HCT116 (cell line): ENCODE data around the gene RBM8A. TPM values are rescaled to one million over a fixed set of nuclear protein-coding genes. Genes with fewer than 3 reads are reported as not detected.

Source experiments
- CBX3 ChIP-seq: IDR thresholded peaks from 2 replicates; pipeline ENCODE4 v1.6.1; 2012; ENCODE audit warnings: low read depth
- EGR1 ChIP-seq: IDR thresholded peaks from 2 replicates; pipeline ENCODE4 v1.6.1; 2012; ENCODE audit warnings: low read depth
- EZH2 ChIP-seq: fragments of 200-600 bp; sonication (generic); IDR thresholded peaks from 2 replicates; pipeline ENCODE4 v1.6.1; 2017; ENCODE audit warnings: antibody characterized with exemption, mixed run types
- ZNF274 ChIP-seq: fragments of 200-500 bp; sonication (Bioruptor generic); IDR thresholded peaks from 2 replicates; pipeline ENCODE4 v1.6.1; 2014; ENCODE audit warnings: mild to moderate bottlenecking, low read depth, low read length, inconsistent platforms
- total RNA-seq: library from RNA; stranded (reverse); gene quantifications from one replicate; pipeline ENCODE4 v1.2.1, GENCODE V29; 2021; ENCODE audit not compliant: unreplicated experiment
- TF ChIP-seq, protein P1 (sequence below), 3 experiments: fragments of 200-600 bp in 1 of 3; sonication (generic) in 1 of 3; IDR thresholded peaks in 2 of 3; conservative IDR thresholded peaks in 1 of 3; 2 replicates each; pipeline ENCODE4 v1.5.1; 2012 to 2017; ENCODE audit warnings: low read depth in 2 of 3, low read length in 2 of 3, antibody characterized with exemption in 1 of 3, borderline replicate concordance in 1 of 3, control low read depth in 1 of 3, mild to moderate bottlenecking in 1 of 3, mixed read lengths in 1 of 3, mixed run types in 1 of 3, moderate library complexity in 1 of 3; ENCODE audit not compliant: insufficient read depth in 1 of 3
- TF ChIP-seq, protein P2 (sequence below): IDR thresholded peaks from 2 replicates; pipeline ENCODE4 v1.6.1; 2012
- TF ChIP-seq, protein P3 (sequence below): IDR thresholded peaks from 2 replicates; pipeline ENCODE4 v1.6.1; 2011; ENCODE audit warnings: mild to moderate bottlenecking, low read length, moderate library complexity; ENCODE audit not compliant: insufficient replicate concordance; ENCODE audit errors: extremely low read depth

Gene RBM8A
- total RNA-seq, 1 experiment from 2014 or later: 195 TPM

DNA sequence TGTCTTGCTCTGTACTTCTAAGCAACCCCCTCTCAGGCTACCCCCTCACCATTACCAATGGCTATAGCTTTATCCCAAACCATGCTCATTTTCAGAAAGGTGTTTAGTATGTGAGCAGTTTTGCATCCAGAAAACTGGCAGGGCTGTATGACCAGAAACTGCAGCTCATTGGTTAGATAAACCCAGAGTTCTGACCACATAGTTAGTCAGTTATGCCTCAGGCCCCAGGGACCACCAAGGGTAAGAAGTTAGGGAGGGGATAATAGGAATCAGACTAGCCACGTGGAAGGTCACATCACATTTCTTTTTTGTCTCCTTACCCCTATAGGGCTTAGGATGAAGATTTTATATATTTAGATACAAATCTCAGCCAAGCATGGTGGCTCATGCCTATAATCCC lies 18.6 kb downstream of the RBM8A start (continued):
- TF ChIP-seq, protein P1, sequence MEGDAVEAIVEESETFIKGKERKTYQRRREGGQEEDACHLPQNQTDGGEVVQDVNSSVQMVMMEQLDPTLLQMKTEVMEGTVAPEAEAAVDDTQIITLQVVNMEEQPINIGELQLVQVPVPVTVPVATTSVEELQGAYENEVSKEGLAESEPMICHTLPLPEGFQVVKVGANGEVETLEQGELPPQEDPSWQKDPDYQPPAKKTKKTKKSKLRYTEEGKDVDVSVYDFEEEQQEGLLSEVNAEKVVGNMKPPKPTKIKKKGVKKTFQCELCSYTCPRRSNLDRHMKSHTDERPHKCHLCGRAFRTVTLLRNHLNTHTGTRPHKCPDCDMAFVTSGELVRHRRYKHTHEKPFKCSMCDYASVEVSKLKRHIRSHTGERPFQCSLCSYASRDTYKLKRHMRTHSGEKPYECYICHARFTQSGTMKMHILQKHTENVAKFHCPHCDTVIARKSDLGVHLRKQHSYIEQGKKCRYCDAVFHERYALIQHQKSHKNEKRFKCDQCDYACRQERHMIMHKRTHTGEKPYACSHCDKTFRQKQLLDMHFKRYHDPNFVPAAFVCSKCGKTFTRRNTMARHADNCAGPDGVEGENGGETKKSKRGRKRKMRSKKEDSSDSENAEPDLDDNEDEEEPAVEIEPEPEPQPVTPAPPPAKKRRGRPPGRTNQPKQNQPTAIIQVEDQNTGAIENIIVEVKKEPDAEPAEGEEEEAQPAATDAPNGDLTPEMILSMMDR (IDR thresholded peaks at IDR 0.05 in 2 of 3, conservative IDR thresholded peaks at IDR 0.05 in 1 of 3; ENCODE audit: borderline replicate concordance in 1 of 3, insufficient read depth in 1 of 3, low read depth in 2 of 3, low read length in 2 of 3): no peak
- TF ChIP-seq ZNF274 (no peak), EGR1 (no peak), EZH2 (no peak), CBX3 (no peak)
- TF ChIP-seq, protein P2, sequence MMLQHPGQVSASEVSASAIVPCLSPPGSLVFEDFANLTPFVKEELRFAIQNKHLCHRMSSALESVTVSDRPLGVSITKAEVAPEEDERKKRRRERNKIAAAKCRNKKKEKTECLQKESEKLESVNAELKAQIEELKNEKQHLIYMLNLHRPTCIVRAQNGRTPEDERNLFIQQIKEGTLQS: no peak
- TF ChIP-seq, protein P3, sequence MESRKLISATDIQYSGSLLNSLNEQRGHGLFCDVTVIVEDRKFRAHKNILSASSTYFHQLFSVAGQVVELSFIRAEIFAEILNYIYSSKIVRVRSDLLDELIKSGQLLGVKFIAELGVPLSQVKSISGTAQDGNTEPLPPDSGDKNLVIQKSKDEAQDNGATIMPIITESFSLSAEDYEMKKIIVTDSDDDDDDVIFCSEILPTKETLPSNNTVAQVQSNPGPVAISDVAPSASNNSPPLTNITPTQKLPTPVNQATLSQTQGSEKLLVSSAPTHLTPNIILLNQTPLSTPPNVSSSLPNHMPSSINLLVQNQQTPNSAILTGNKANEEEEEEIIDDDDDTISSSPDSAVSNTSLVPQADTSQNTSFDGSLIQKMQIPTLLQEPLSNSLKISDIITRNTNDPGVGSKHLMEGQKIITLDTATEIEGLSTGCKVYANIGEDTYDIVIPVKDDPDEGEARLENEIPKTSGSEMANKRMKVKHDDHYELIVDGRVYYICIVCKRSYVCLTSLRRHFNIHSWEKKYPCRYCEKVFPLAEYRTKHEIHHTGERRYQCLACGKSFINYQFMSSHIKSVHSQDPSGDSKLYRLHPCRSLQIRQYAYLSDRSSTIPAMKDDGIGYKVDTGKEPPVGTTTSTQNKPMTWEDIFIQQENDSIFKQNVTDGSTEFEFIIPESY: no peak
